K562 (cell line): ENCODE data around the gene XBP1. TPM values are rescaled to one million over a fixed set of nuclear protein-coding genes. Genes with fewer than 3 reads are reported as not detected.

Experiments
- BCOR ChIP-seq: fragments of 450-650 bp; IDR thresholded peaks from 2 replicates; pipeline ENCODE4 v1.6.1; 2016
- CREBBP ChIP-seq: IDR thresholded peaks from one replicate; pipeline ENCODE4 v1.6.1; 2012; ENCODE audit warnings: low read depth, mild to moderate bottlenecking, control low read depth, inconsistent platforms, low read length
- DACH1 ChIP-seq: fragments of 450-650 bp; IDR thresholded peaks from 2 replicates; pipeline ENCODE4 v1.6.1; 2018; ENCODE audit not compliant: partially characterized antibody
- DPF2 ChIP-seq: fragments of 450-650 bp; IDR thresholded peaks from 2 replicates; pipeline ENCODE4 v1.6.1; 2016
- JUN ChIP-seq, 2 experiments: sonication (generic) in 1 of 2; formaldehyde crosslinking in 1 of 2; IDR thresholded peaks; 2 replicates each; pipeline versions ENCODE4 v1.6.1 to v1.8.0; 2012 to 2022; ENCODE audit warnings: borderline replicate concordance in 2 of 2, mild to moderate bottlenecking in 2 of 2, improper control_type of control experiment in 1 of 2, low read depth in 1 of 2, low read length in 1 of 2, missing genetic modification reagents in 1 of 2
- NELFE ChIP-seq: IDR thresholded peaks from 2 replicates; pipeline ENCODE4 v1.6.1; 2011; ENCODE audit warnings: mild to moderate bottlenecking; ENCODE audit not compliant: insufficient read depth, insufficient read length
- NFRKB ChIP-seq: fragments of 450-650 bp; IDR thresholded peaks from 2 replicates; pipeline ENCODE4 v1.6.1; 2016; ENCODE audit warnings: low read depth
- SIX5 ChIP-seq, 2 experiments: IDR thresholded peaks; 2 replicates each; pipeline ENCODE4 v1.6.1; 2011; ENCODE audit warnings: low read length in 2 of 2, borderline replicate concordance in 1 of 2, low read depth in 1 of 2, mild to moderate bottlenecking in 1 of 2, moderate library complexity in 1 of 2; ENCODE audit not compliant: insufficient read depth in 1 of 2
- SMAD4 ChIP-seq: fragments of 250-450 bp; sonication (Bioruptor Pico); conservative IDR thresholded peaks from 2 replicates; pipeline ENCODE4 v1.8.0; 2021; ENCODE audit warnings: inconsistent platforms, mild to moderate bottlenecking, moderate library complexity
- TEAD2 ChIP-seq: fragments of 450-650 bp; IDR thresholded peaks from 2 replicates; pipeline ENCODE4 v1.6.1; 2016; ENCODE audit warnings: missing genetic modification characterization, control low read depth, missing compliant biosample characterization
- WHSC1 ChIP-seq: IDR thresholded peaks from one replicate; pipeline ENCODE4 v1.6.1; 2012; ENCODE audit warnings: low read length, control low read depth, inconsistent platforms
- ZC3H8 ChIP-seq: fragments of 450-650 bp; IDR thresholded peaks from 2 replicates; pipeline ENCODE4 v1.6.1; 2017
- ZNF121 ChIP-seq: sonication (generic); formaldehyde crosslinking; conservative IDR thresholded peaks from 2 replicates; pipeline ENCODE4 v1.8.0; 2022; ENCODE audit warnings: missing genetic modification reagents
- ZNF184 ChIP-seq: sonication (generic); formaldehyde crosslinking; IDR thresholded peaks from 2 replicates; pipeline ENCODE4 v1.5.0; 2020; ENCODE audit warnings: missing genetic modification reagents
- ZNF717 ChIP-seq: fragments of 250-450 bp; sonication (Bioruptor Pico); IDR thresholded peaks from 2 replicates; pipeline ENCODE4 v1.5.0; 2021
- polyA plus RNA-seq, 8 experiments: library from polyadenylated mRNA; depleted of rRNA in 4 of 8; stranded (reverse) in 5 of 8; unstranded in 3 of 8; fragments of >200 nt; fragmentation: Nextera tagmentation in 2 of 8; fragmentation: Illumina TruSeq in 1 of 8; extraction: Ambion mirVana in 2 of 8; extraction: Trizol in 1 of 8; gene quantifications; 2 replicates each; pipeline versions ENCODE4 v1.2.1 to v1.2.3, GENCODE V29; 2011 to 2014; ENCODE audit warnings: inconsistent platforms in 1 of 8, missing spikeins in 1 of 8
- total RNA-seq, 7 experiments: library from RNA; depleted of rRNA in 6 of 7; stranded (reverse); fragments of >200 nt in 6 of 7; fragmentation: Illumina TruSeq in 2 of 7; extraction: Trizol in 2 of 7; gene quantifications; 2 replicates each; pipeline versions ENCODE4 v1.2.1 to v1.2.3, GENCODE V29; 2011 to 2021; ENCODE audit warnings: low replicate concordance in 1 of 7
- TF ChIP-seq, protein P1 (sequence below): sonication (generic); formaldehyde crosslinking; IDR thresholded peaks from 2 replicates; pipeline ENCODE4 v1.8.0; 2023; ENCODE audit warnings: missing genetic modification reagents, mild to moderate bottlenecking, borderline replicate concordance
- TF ChIP-seq, protein P2 (sequence below): fragments of 450-650 bp; IDR thresholded peaks from 2 replicates; pipeline ENCODE4 v1.6.1; 2016; ENCODE audit warnings: mild to moderate bottlenecking

The XBP1 gene
- total and polyA plus RNA-seq, 9 of the 15 experiments (the other 6 are each of a cell fraction or from before 2014, with no cell fraction given), result 25.0 to 218 (median 94.6) TPM

DNA sequence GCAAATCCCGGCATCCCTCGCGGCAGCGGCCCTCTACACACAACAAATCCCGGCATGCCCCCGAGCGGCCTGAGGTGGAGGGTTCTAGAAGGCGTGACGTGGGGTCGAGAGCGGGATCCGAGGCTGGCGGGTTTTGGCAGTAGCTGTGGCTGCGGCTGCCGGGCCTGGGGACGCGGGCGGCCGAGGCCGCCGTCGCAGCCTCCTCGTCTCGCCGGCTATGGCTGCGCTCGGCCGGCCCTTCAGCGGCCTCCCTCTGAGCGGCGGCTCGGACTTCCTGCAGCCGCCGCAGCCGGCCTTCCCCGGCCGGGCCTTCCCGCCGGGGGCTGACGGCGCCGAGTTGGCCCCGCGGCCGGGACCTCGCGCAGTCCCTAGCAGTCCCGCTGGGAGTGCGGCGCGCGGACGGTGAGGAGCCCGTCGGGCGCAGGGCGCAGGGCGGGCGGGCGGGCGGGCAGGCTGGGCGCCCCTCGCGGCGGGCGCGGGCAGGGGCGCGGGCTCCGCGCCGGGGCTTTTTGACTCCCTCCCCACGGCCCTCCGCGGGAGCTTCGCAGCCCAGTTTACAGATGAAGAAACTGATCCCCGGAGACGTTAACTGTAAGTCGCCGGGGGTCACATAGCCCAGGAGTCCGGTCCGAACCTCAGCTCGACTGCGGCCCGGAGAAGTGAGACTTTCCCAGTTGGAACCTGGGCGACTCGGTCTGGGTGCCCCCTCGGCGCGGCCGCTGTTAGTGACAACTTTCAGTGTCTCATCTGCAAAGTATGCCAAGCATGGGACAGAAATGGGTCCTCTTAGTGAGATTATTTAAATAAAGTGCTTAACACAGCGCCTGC lies 27.5 kb downstream of the XBP1 start, which contains the start of gene CCDC117 (continued):
- TF ChIP-seq, protein P1, sequence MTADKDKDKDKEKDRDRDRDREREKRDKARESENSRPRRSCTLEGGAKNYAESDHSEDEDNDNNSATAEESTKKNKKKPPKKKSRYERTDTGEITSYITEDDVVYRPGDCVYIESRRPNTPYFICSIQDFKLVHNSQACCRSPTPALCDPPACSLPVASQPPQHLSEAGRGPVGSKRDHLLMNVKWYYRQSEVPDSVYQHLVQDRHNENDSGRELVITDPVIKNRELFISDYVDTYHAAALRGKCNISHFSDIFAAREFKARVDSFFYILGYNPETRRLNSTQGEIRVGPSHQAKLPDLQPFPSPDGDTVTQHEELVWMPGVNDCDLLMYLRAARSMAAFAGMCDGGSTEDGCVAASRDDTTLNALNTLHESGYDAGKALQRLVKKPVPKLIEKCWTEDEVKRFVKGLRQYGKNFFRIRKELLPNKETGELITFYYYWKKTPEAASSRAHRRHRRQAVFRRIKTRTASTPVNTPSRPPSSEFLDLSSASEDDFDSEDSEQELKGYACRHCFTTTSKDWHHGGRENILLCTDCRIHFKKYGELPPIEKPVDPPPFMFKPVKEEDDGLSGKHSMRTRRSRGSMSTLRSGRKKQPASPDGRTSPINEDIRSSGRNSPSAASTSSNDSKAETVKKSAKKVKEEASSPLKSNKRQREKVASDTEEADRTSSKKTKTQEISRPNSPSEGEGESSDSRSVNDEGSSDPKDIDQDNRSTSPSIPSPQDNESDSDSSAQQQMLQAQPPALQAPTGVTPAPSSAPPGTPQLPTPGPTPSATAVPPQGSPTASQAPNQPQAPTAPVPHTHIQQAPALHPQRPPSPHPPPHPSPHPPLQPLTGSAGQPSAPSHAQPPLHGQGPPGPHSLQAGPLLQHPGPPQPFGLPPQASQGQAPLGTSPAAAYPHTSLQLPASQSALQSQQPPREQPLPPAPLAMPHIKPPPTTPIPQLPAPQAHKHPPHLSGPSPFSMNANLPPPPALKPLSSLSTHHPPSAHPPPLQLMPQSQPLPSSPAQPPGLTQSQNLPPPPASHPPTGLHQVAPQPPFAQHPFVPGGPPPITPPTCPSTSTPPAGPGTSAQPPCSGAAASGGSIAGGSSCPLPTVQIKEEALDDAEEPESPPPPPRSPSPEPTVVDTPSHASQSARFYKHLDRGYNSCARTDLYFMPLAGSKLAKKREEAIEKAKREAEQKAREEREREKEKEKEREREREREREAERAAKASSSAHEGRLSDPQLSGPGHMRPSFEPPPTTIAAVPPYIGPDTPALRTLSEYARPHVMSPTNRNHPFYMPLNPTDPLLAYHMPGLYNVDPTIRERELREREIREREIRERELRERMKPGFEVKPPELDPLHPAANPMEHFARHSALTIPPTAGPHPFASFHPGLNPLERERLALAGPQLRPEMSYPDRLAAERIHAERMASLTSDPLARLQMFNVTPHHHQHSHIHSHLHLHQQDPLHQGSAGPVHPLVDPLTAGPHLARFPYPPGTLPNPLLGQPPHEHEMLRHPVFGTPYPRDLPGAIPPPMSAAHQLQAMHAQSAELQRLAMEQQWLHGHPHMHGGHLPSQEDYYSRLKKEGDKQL (CRISPR knock-in tag), result no peak
- no peak for TF ChIP-seq DACH1
- TF ChIP-seq ZNF717 (CRISPR knock-in tag), result no peak
- no peak for TF ChIP-seq ZC3H8
- no peak; the same call in 1 of the 2 replicates for TF ChIP-seq BCOR
- TF ChIP-seq, protein P2, sequence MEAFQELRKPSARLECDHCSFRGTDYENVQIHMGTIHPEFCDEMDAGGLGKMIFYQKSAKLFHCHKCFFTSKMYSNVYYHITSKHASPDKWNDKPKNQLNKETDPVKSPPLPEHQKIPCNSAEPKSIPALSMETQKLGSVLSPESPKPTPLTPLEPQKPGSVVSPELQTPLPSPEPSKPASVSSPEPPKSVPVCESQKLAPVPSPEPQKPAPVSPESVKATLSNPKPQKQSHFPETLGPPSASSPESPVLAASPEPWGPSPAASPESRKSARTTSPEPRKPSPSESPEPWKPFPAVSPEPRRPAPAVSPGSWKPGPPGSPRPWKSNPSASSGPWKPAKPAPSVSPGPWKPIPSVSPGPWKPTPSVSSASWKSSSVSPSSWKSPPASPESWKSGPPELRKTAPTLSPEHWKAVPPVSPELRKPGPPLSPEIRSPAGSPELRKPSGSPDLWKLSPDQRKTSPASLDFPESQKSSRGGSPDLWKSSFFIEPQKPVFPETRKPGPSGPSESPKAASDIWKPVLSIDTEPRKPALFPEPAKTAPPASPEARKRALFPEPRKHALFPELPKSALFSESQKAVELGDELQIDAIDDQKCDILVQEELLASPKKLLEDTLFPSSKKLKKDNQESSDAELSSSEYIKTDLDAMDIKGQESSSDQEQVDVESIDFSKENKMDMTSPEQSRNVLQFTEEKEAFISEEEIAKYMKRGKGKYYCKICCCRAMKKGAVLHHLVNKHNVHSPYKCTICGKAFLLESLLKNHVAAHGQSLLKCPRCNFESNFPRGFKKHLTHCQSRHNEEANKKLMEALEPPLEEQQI, result no peak
- no peak for TF ChIP-seq TEAD2 (tag)
- TF ChIP-seq ZNF184, result no peak
- TF ChIP-seq CREBBP, result no peak
- TF ChIP-seq SMAD4, result peak; percentile 66
- TF ChIP-seq DPF2, result no peak
- no peak for TF ChIP-seq JUN (IDR thresholded peaks at IDR 0.05; ENCODE audit: borderline replicate concordance, low read depth, low read length)
- TF ChIP-seq JUN (CRISPR knock-in tag; IDR thresholded peaks at IDR 0.05; ENCODE audit: borderline replicate concordance), result no peak
- TF ChIP-seq NELFE, result no peak
- TF ChIP-seq SIX5 (IDR thresholded peaks at IDR 0.05; ENCODE audit: borderline replicate concordance in 1 of 2, insufficient read depth in 1 of 2, low read depth in 1 of 2, low read length in 2 of 2), result peak; percentile 74 to 77; a peak in 3 of 4 replicates
- no peak for TF ChIP-seq NFRKB
- no peak for TF ChIP-seq WHSC1
- TF ChIP-seq ZNF121 (CRISPR knock-in tag), result no peak
